ENCODE results near the gene GLRX.

The GLRX gene

GRCh38 chr5:95779611-95780010 lies 42.9 kb downstream of the GLRX start:
- H3K4me3 ChIP-seq (ENCODE audit: low read length): no peak overlapping the region
- DNase-seq: no peak
- no peak overlapping the region for H3K4me2 ChIP-seq (ENCODE audit: low read depth, low read length)

DNA sequence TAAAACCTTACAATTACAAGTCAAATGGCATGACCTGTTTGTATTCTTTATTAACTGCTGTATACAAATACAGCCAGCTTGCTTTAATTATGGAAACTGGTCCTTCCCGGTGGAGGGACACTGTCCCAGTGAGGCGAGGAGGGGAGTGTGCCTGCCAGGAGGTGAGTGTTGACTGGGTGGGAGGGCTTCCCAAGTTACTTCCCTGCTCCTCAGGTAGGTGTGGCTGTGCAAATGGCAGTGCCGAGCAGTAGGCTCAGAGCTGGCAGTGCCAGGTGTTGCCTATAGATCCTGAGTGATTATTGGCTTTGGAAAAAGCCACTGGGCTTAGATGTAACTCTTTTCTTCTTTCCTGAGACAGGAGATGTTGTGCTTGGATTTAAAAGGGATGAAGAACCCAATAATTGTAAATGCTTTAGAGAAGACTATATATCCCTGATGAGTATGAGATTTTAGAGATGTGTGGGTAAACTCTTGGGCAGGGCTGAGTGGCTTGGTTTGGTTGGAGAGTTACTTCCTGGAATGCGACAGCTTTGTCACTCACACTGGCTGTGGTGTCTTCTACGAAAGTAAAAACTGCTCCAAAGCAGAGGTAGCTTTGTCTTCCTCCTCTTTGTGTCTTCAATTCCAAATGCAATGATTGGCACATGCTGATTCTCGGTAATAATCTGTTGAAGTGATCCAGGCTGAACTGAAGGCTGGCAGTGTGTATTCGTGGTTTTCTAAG lies 43.7 kb downstream of the GLRX start:
- TF ChIP-seq, protein P1, sequence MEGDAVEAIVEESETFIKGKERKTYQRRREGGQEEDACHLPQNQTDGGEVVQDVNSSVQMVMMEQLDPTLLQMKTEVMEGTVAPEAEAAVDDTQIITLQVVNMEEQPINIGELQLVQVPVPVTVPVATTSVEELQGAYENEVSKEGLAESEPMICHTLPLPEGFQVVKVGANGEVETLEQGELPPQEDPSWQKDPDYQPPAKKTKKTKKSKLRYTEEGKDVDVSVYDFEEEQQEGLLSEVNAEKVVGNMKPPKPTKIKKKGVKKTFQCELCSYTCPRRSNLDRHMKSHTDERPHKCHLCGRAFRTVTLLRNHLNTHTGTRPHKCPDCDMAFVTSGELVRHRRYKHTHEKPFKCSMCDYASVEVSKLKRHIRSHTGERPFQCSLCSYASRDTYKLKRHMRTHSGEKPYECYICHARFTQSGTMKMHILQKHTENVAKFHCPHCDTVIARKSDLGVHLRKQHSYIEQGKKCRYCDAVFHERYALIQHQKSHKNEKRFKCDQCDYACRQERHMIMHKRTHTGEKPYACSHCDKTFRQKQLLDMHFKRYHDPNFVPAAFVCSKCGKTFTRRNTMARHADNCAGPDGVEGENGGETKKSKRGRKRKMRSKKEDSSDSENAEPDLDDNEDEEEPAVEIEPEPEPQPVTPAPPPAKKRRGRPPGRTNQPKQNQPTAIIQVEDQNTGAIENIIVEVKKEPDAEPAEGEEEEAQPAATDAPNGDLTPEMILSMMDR (IDR thresholded peaks at IDR 0.05; ENCODE audit: low read length): no peak
- TF ChIP-seq EZH2phosphoT487 (IDR thresholded peaks at IDR 0.05; ENCODE audit: low read length): no peak
- no peak for TF ChIP-seq EZH2 (optimal IDR thresholded peaks at IDR 0.05; ENCODE audit: low read depth, low read length)
- DNase-seq: no peak
- H3K79me2 ChIP-seq (ENCODE audit: low read length): no peaks in the 10 kb centered on the region
- no peak overlapping the region for H3K9ac ChIP-seq (ENCODE audit: low read length)
- peaks cover 18% of the 10 kb centered on the region for H3K4me1 ChIP-seq (ENCODE audit: low read length)
- no peaks in the 10 kb centered on the region for H3K9me2 ChIP-seq (replicated peaks; ENCODE audit: insufficient read depth, low read length)
- no peak overlapping the region for H2AFZ ChIP-seq (ENCODE audit: low read length)
- no peaks in the 10 kb centered on the region for H3K27me3 ChIP-seq (replicated peaks; ENCODE audit: insufficient read depth, low read length)
- no peaks in the 10 kb centered on the region for H3K36me3 ChIP-seq (replicated peaks; ENCODE audit: insufficient read depth, low read length)
- no peaks in the 10 kb centered on the region for H4K20me1 ChIP-seq (ENCODE audit: insufficient read depth, low read length)
- H3K4me2 ChIP-seq (ENCODE audit: low read depth, low read length): no peak overlapping the region
- H3F3A ChIP-seq (ENCODE audit: insufficient read depth, low read length): no peaks in the 10 kb centered on the region
- H3K4me3 ChIP-seq (ENCODE audit: low read length): no peak overlapping the region
- H3K9me3 ChIP-seq (replicated peaks; ENCODE audit: insufficient read depth, low read length): no peaks in the 10 kb centered on the region
- H3K27ac ChIP-seq (ENCODE audit: low read length): no peak overlapping the region

More at GRCh38 chr5:95779611-95780010, 42.9 kb downstream of the GLRX start:
- H3K9me3 ChIP-seq (replicated peaks; ENCODE audit: insufficient read depth, low read length): no peaks in the 10 kb centered on the region
- H3F3A ChIP-seq (ENCODE audit: insufficient read depth, low read length): no peaks in the 10 kb centered on the region
- H2AFZ ChIP-seq (ENCODE audit: low read length): no peak overlapping the region
- TF ChIP-seq EZH2 (optimal IDR thresholded peaks at IDR 0.05; ENCODE audit: low read depth, low read length) (no peak), EZH2phosphoT487 (IDR thresholded peaks at IDR 0.05; ENCODE audit: low read length) (no peak)
- TF ChIP-seq, protein P1 (IDR thresholded peaks at IDR 0.05; ENCODE audit: low read length): no peak
- no peak overlapping the region for H3K9ac ChIP-seq (ENCODE audit: low read length)
- no peaks in the 10 kb centered on the region for H3K27me3 ChIP-seq (replicated peaks; ENCODE audit: insufficient read depth, low read length)
- H3K36me3 ChIP-seq (replicated peaks; ENCODE audit: insufficient read depth, low read length): no peaks in the 10 kb centered on the region
- no peaks in the 10 kb centered on the region for H3K79me2 ChIP-seq (ENCODE audit: low read length)
- H3K9me2 ChIP-seq (replicated peaks; ENCODE audit: insufficient read depth, low read length): no peaks in the 10 kb centered on the region
- H3K27ac ChIP-seq (ENCODE audit: low read length): no peak overlapping the region
- H3K4me1 ChIP-seq (ENCODE audit: low read length): peaks cover 14% of the 10 kb centered on the region
- no peaks in the 10 kb centered on the region for H4K20me1 ChIP-seq (ENCODE audit: insufficient read depth, low read length)

DNA sequence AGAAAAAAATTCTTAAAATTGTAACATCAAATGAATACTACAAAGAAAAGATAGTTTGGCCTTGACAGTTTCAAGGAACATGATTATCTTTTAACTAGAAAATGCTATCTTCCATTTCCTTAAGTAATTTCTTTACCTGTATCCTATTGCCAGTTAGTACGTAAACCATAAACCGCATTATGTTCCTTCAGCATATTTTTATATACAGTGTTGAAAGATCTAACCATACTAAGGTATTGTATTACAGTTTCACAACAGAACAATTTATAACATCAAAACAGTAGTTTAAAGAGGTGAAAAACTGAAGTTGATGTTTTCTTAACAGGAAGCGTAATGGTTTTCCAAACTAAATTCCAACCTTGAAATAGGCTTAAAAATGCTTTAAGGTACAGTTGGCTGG lies 45.1 kb downstream of the GLRX start:
- Histone ChIP-seq H2AFZ (ENCODE audit: low read length) (no peak overlapping the region), H3K27me3 (replicated peaks; ENCODE audit: insufficient read depth, low read length) (no peaks in the 10 kb centered on the region), H3K9me2 (replicated peaks; ENCODE audit: insufficient read depth, low read length) (no peaks in the 10 kb centered on the region), H3K9ac (ENCODE audit: low read length) (no peak overlapping the region), H3K79me2 (ENCODE audit: low read length) (no peaks in the 10 kb centered on the region), H3F3A (ENCODE audit: insufficient read depth, low read length) (no peaks in the 10 kb centered on the region), H3K4me3 (ENCODE audit: low read length) (no peak overlapping the region), H4K20me1 (ENCODE audit: insufficient read depth, low read length) (no peaks in the 10 kb centered on the region), H3K36me3 (replicated peaks; ENCODE audit: insufficient read depth, low read length) (no peaks in the 10 kb centered on the region), H3K9me3 (replicated peaks; ENCODE audit: insufficient read depth, low read length) (no peaks in the 10 kb centered on the region), H3K4me2 (ENCODE audit: low read depth, low read length) (peak overlapping the region; percentile 27), H3K27ac (ENCODE audit: low read length) (no peak overlapping the region), H3K4me1 (ENCODE audit: low read length) (peaks cover 26% of the 10 kb centered on the region)
- DNase-seq: no peak
- TF ChIP-seq EZH2 (optimal IDR thresholded peaks at IDR 0.05; ENCODE audit: low read depth, low read length) (no peak), EZH2phosphoT487 (IDR thresholded peaks at IDR 0.05; ENCODE audit: low read length) (no peak)
- TF ChIP-seq, protein P1 (IDR thresholded peaks at IDR 0.05; ENCODE audit: low read length): no peak

All from MM.1S (cell line).